GM23338 (cell line): ENCODE data around the gene GPC6. TPM values are rescaled to one million over a fixed set of nuclear protein-coding genes. Genes with fewer than 3 reads are reported as not detected.

Source experiments
- ATAC-seq: fragments of 200-7000 bp; cut with Tn5 transposase; 3 replicates; pipeline ENCODE4 v1.9.1; 2020
- DNase-seq: peaks from one replicate; pipeline ENCODE4 v3.0.0-alpha.2; 2015; ENCODE audit warnings: low spot score
- H2AFZ ChIP-seq: fragments of 200-600 bp; sonication (generic); 2 replicates; pipeline ENCODE4 v1.8.0; 2016; ENCODE audit warnings: antibody characterized with exemption, mild to moderate bottlenecking, moderate library complexity
- H3F3A ChIP-seq: fragments of 200-600 bp; sonication (generic); replicated peaks from 2 replicates; pipeline ENCODE4 v1.8.0; 2017; ENCODE audit warnings: antibody characterized with exemption, mixed run types, low read depth
- H3K27ac ChIP-seq: fragments of 200-600 bp; sonication (generic); 2 replicates; pipeline ENCODE4 v1.6.1; 2016; ENCODE audit warnings: low read depth
- H3K27me3 ChIP-seq: fragments of 200-600 bp; sonication (generic); 2 replicates; pipeline ENCODE4 v1.8.0; 2016; ENCODE audit warnings: mild to moderate bottlenecking, mixed run types, moderate library complexity; ENCODE audit not compliant: insufficient read depth
- H3K36me3 ChIP-seq: fragments of 200-600 bp; sonication (generic); 2 replicates; pipeline ENCODE4 v1.8.0; 2016; ENCODE audit warnings: mild to moderate bottlenecking; ENCODE audit not compliant: insufficient read depth
- H3K4me1 ChIP-seq: fragments of 200-600 bp; sonication (generic); 2 replicates; pipeline ENCODE4 v1.8.0; 2016; ENCODE audit warnings: mild to moderate bottlenecking, moderate library complexity; ENCODE audit not compliant: insufficient read depth
- H3K4me2 ChIP-seq: fragments of 200-600 bp; sonication (generic); 2 replicates; pipeline ENCODE4 v1.7.1; 2017; ENCODE audit warnings: mixed run types
- H3K4me3 ChIP-seq: fragments of 200-600 bp; sonication (generic); 2 replicates; pipeline ENCODE4 v1.6.1; 2016; ENCODE audit warnings: mixed run types
- H3K79me2 ChIP-seq: fragments of 200-600 bp; sonication (generic); replicated peaks from 2 replicates; pipeline ENCODE4 v1.8.0; 2017; ENCODE audit warnings: mild to moderate bottlenecking; ENCODE audit not compliant: insufficient read depth
- H3K9me2 ChIP-seq: fragments of 200-600 bp; sonication (generic); 2 replicates; pipeline ENCODE4 v1.8.0; 2017; ENCODE audit not compliant: insufficient read depth
- H4K20me1 ChIP-seq: fragments of 200-600 bp; sonication (generic); replicated peaks from 2 replicates; pipeline ENCODE4 v1.8.0; 2017; ENCODE audit warnings: mild to moderate bottlenecking; ENCODE audit not compliant: insufficient read depth
- H3K27ac Mint-ChIP-seq: 2 replicates; pipeline ENCODE4 v1.8.0; 2020; ENCODE audit warnings: inconsistent platforms, mild to moderate bottlenecking, moderate library complexity, mixed read lengths
- H3K27me3 Mint-ChIP-seq: 3 replicates; pipeline ENCODE4 v1.8.0; 2022; ENCODE audit warnings: low read depth, mild to moderate bottlenecking, moderate library complexity, mixed read lengths, inconsistent platforms; ENCODE audit not compliant: insufficient read depth, poor library complexity
- H3K36me3 Mint-ChIP-seq: 3 replicates; pipeline ENCODE4 v1.8.0; 2021; ENCODE audit warnings: low read depth, mild to moderate bottlenecking, inconsistent platforms, moderate library complexity, mixed read lengths
- H3K4me1 Mint-ChIP-seq: 3 replicates; pipeline ENCODE4 v1.8.0; 2020; ENCODE audit warnings: mild to moderate bottlenecking, inconsistent platforms, mixed read lengths
- H3K4me3 Mint-ChIP-seq: 3 replicates; pipeline ENCODE4 v1.8.0; 2021; ENCODE audit warnings: moderate library complexity, mild to moderate bottlenecking, inconsistent platforms, mixed read lengths
- H3K9me3 Mint-ChIP-seq: 3 replicates; pipeline ENCODE4 v1.8.0; 2020; ENCODE audit warnings: moderate library complexity, mild to moderate bottlenecking, inconsistent platforms, mixed read lengths
- CREB1 ChIP-seq: fragments of 250-450 bp; sonication (Bioruptor Pico); IDR thresholded peaks from 2 replicates; pipeline ENCODE4 v1.5.0; 2020; ENCODE audit warnings: low read depth, mild to moderate bottlenecking, moderate library complexity
- ETS1 ChIP-seq: IDR thresholded peaks from 2 replicates; pipeline ENCODE4 v1.6.1; 2016; ENCODE audit warnings: antibody characterized with exemption
- EZH2 ChIP-seq: fragments of 200-600 bp; sonication (generic); IDR thresholded peaks from one replicate; pipeline ENCODE4 v1.8.0; 2017; ENCODE audit warnings: antibody characterized with exemption, mild to moderate bottlenecking, low read depth; ENCODE audit not compliant: unreplicated experiment
- EZH2phosphoT487 ChIP-seq: fragments of 200-600 bp; sonication (generic); IDR thresholded peaks from one replicate; pipeline ENCODE4 v1.8.1; 2018; ENCODE audit warnings: antibody characterized with exemption; ENCODE audit not compliant: unreplicated experiment
- JUNB ChIP-seq: IDR thresholded peaks from one replicate; pipeline ENCODE4 v1.6.1; 2016; ENCODE audit warnings: antibody characterized with exemption; ENCODE audit not compliant: unreplicated experiment
- NANOG ChIP-seq: IDR thresholded peaks from 2 replicates; pipeline ENCODE4 v1.6.1; 2016; ENCODE audit warnings: antibody characterized with exemption, borderline replicate concordance
- POLR2AphosphoS5 ChIP-seq: IDR thresholded peaks from 2 replicates; pipeline ENCODE4 v1.6.1; 2016; ENCODE audit warnings: antibody characterized with exemption, low read depth
- STAT1 ChIP-seq: IDR thresholded peaks from one replicate; pipeline ENCODE4 v1.6.1; 2016; ENCODE audit warnings: antibody characterized with exemption; ENCODE audit not compliant: unreplicated experiment
- ZNF114 ChIP-seq: fragments of 250-450 bp; sonication (Bioruptor Pico); IDR thresholded peaks from 2 replicates; pipeline ENCODE4 v1.5.0; 2020; ENCODE audit warnings: mild to moderate bottlenecking, moderate library complexity
- ZNF331 ChIP-seq: fragments of 250-450 bp; sonication (Bioruptor Pico); IDR thresholded peaks from 2 replicates; pipeline ENCODE4 v1.5.0; 2020; ENCODE audit warnings: low read depth, mild to moderate bottlenecking, moderate library complexity
- ZNF462 ChIP-seq: fragments of 250-450 bp; sonication (Bioruptor Pico); IDR thresholded peaks from 2 replicates; pipeline ENCODE4 v1.5.0; 2020; ENCODE audit warnings: mild to moderate bottlenecking, moderate library complexity
- polyA plus RNA-seq: library from polyadenylated mRNA; unstranded; fragments of >200 nt; fragmentation: Nextera tagmentation; extraction: Ambion mirVana; gene quantifications from 2 replicates; pipeline ENCODE4 v1.2.1, GENCODE V29; 2016
- total RNA-seq: library from RNA; depleted of rRNA; stranded (reverse); fragments of >200 nt; shearing (Covaris generic); gene quantifications from 2 replicates; pipeline ENCODE4 v1.2.3, GENCODE V29; 2014
- TF ChIP-seq, protein P1 (sequence below): IDR thresholded peaks from one replicate; pipeline ENCODE4 v1.6.1; 2018; ENCODE audit warnings: antibody characterized with exemption; ENCODE audit not compliant: unreplicated experiment

GPC6 gene
- total and polyA plus RNA-seq, 2 experiments from 2014 or later, result 6.4 to 28.6 TPM

GRCh38 chr13:93455861-93456260, 229.3 kb downstream of the GPC6 start (continued):
- no peak for TF ChIP-seq POLR2AphosphoS5
- TF ChIP-seq ETS1, result no peak
- TF ChIP-seq STAT1, result no peak
- TF ChIP-seq NANOG, result no peak

DNA sequence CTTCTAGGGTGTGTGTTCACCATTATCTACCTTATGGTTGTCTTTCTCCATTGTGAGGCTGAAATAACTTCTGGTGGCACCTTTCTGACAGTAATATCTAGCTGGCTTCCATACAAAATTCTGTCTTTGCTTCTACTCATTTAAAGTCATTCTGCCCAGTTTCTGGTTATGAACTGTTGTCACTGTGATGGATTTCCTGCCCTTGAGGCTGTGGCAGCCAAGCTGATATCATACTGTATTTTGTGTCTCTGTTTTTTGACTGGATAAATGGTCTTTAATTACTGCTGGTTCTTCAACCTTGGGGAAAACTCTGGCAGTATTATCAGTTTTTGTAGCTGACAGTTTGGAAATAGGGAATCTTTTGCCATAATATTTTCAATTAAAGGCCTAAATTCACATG, 233.4 kb downstream of the GPC6 start:
- no peaks in the 10 kb centered on the region for H3K4me1 ChIP-seq
- no peaks in the 10 kb centered on the region for H3K36me3 Mint-ChIP-seq
- H3K79me2 ChIP-seq, result peaks cover 17% of the 10 kb centered on the region
- H2AFZ ChIP-seq, result no peak overlapping the region
- H3K27ac Mint-ChIP-seq, result no peak overlapping the region
- H3K36me3 ChIP-seq, result no peaks in the 10 kb centered on the region
- H3K4me1 Mint-ChIP-seq, result peaks cover 7% of the 10 kb centered on the region; the same call in 2 of the 3 replicates
- no peaks in the 10 kb centered on the region for H4K20me1 ChIP-seq
- H3K4me3 Mint-ChIP-seq, result no peak overlapping the region
- DNase-seq, result no peak
- H3K9me3 Mint-ChIP-seq, result no peaks in the 10 kb centered on the region; the same call in 2 of the 3 replicates
- peaks cover 5% of the 10 kb centered on the region for H3K9me2 ChIP-seq
- no peak overlapping the region for H3K4me3 ChIP-seq
- H3K27me3 ChIP-seq, result no peaks in the 10 kb centered on the region
- peaks cover 3% of the 10 kb centered on the region for H3K27me3 Mint-ChIP-seq
- H3K27ac ChIP-seq, result no peak overlapping the region
- H3F3A ChIP-seq, result no peaks in the 10 kb centered on the region
- no peak for ATAC-seq
- H3K4me2 ChIP-seq, result no peak overlapping the region
- TF ChIP-seq JUNB, result no peak
- TF ChIP-seq ZNF462 (CRISPR knock-in tag), result no peak
- no peak for TF ChIP-seq ETS1
- no peak for TF ChIP-seq EZH2
- TF ChIP-seq ZNF331 (CRISPR knock-in tag), result no peak
- TF ChIP-seq CREB1 (CRISPR knock-in tag), result no peak
- TF ChIP-seq NANOG, result no peak
- TF ChIP-seq POLR2AphosphoS5, result no peak
- no peak for TF ChIP-seq EZH2phosphoT487
- no peak for TF ChIP-seq STAT1
- TF ChIP-seq, protein P1, sequence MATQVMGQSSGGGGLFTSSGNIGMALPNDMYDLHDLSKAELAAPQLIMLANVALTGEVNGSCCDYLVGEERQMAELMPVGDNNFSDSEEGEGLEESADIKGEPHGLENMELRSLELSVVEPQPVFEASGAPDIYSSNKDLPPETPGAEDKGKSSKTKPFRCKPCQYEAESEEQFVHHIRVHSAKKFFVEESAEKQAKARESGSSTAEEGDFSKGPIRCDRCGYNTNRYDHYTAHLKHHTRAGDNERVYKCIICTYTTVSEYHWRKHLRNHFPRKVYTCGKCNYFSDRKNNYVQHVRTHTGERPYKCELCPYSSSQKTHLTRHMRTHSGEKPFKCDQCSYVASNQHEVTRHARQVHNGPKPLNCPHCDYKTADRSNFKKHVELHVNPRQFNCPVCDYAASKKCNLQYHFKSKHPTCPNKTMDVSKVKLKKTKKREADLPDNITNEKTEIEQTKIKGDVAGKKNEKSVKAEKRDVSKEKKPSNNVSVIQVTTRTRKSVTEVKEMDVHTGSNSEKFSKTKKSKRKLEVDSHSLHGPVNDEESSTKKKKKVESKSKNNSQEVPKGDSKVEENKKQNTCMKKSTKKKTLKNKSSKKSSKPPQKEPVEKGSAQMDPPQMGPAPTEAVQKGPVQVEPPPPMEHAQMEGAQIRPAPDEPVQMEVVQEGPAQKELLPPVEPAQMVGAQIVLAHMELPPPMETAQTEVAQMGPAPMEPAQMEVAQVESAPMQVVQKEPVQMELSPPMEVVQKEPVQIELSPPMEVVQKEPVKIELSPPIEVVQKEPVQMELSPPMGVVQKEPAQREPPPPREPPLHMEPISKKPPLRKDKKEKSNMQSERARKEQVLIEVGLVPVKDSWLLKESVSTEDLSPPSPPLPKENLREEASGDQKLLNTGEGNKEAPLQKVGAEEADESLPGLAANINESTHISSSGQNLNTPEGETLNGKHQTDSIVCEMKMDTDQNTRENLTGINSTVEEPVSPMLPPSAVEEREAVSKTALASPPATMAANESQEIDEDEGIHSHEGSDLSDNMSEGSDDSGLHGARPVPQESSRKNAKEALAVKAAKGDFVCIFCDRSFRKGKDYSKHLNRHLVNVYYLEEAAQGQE, result no peak
- TF ChIP-seq ZNF114 (CRISPR knock-in tag), result no peak
